Mesendoderm (in vitro differentiated cells): ENCODE data around the gene TSC2.

Source experiments
- DNase-seq: peaks from one replicate; pipeline ENCODE4 v3.0.0; 2013
- H2AK5ac ChIP-seq: 2 replicates; pipeline ENCODE4 v1.6.1; 2013; ENCODE audit warnings: low read length, inconsistent platforms
- H2BK120ac ChIP-seq: 2 replicates; pipeline ENCODE4 v1.6.1; 2013; ENCODE audit warnings: low read depth, mild to moderate bottlenecking, low read length, moderate library complexity, mixed read lengths
- H2BK15ac ChIP-seq: replicated peaks from 2 replicates; pipeline ENCODE4 v1.6.1; 2013; ENCODE audit warnings: low read depth, mild to moderate bottlenecking, moderate library complexity
- H2BK5ac ChIP-seq: 2 replicates; pipeline ENCODE4 v1.6.1; 2013; ENCODE audit warnings: low read length, inconsistent platforms
- H3K18ac ChIP-seq: 2 replicates; pipeline ENCODE4 v1.6.1; 2013; ENCODE audit warnings: mild to moderate bottlenecking, low read length, mixed read lengths
- H3K23ac ChIP-seq: one replicate; pipeline ENCODE4 v1.6.1; 2013; ENCODE audit warnings: low read length
- H3K27ac ChIP-seq: 2 replicates; pipeline ENCODE4 v1.5.1; 2013; ENCODE audit warnings: low read depth, mild to moderate bottlenecking, inconsistent platforms, low read length, moderate library complexity
- H3K27me3 ChIP-seq: 2 replicates; pipeline ENCODE4 v1.6.1; 2013; ENCODE audit warnings: low read length, control low read depth, mild to moderate bottlenecking, inconsistent platforms; ENCODE audit not compliant: insufficient read depth, poor library complexity
- H3K36me3 ChIP-seq: 2 replicates; pipeline ENCODE4 v1.6.1; 2013; ENCODE audit warnings: low read length, inconsistent platforms; ENCODE audit not compliant: control insufficient read depth, insufficient read depth
- H3K4ac ChIP-seq: one replicate; pipeline ENCODE4 v1.6.1; 2013; ENCODE audit warnings: low read depth, mild to moderate bottlenecking, low read length, moderate library complexity
- H3K4me1 ChIP-seq: 2 replicates; pipeline ENCODE4 v1.6.1; 2013; ENCODE audit warnings: low read depth, low read length, inconsistent platforms; ENCODE audit not compliant: control insufficient read depth
- H3K4me2 ChIP-seq: 2 replicates; pipeline ENCODE4 v1.6.1; 2013; ENCODE audit warnings: low read length
- H3K4me3 ChIP-seq: 2 replicates; pipeline ENCODE4 v1.5.1; 2013; ENCODE audit warnings: mild to moderate bottlenecking, low read length
- H3K56ac ChIP-seq: one replicate; pipeline ENCODE4 v1.6.1; 2013; ENCODE audit warnings: low read length
- H3K79me1 ChIP-seq: 2 replicates; pipeline ENCODE4 v1.6.1; 2013; ENCODE audit warnings: low read length, inconsistent platforms
- H3K79me2 ChIP-seq: 2 replicates; pipeline ENCODE4 v1.6.1; 2013; ENCODE audit warnings: mild to moderate bottlenecking, low read length; ENCODE audit not compliant: control insufficient read depth, insufficient read depth
- H3K9ac ChIP-seq: 2 replicates; pipeline ENCODE4 v1.6.1; 2013; ENCODE audit warnings: low read length, inconsistent platforms
- H4K5ac ChIP-seq: one replicate; pipeline ENCODE4 v1.6.1; 2013; ENCODE audit warnings: low read length
- H4K8ac ChIP-seq: one replicate; pipeline ENCODE4 v1.6.1; 2013; ENCODE audit warnings: low read depth, mild to moderate bottlenecking, control low read depth, low read length, moderate library complexity
- WGBS: extraction: QIAGEN DNeasy Blood & Tissue Kit; methylation state at CpG from one replicate; pipeline ENCODE4 v1.1.7; 2013; ENCODE audit warnings: low lambda C conversion rate, missing lambda C conversion rate; ENCODE audit not compliant: insufficient coverage; ENCODE audit errors: extremely low coverage; 5-methylcytosine and 5-hydroxymethylcytosine counted together

The TSC2 gene

GRCh38 chr16:2053211-2053610 is 5.4 kb downstream of the TSC2 start:
- no peak overlapping the region for H3K18ac ChIP-seq
- no peak overlapping the region for H2BK15ac ChIP-seq
- peaks cover 4% of the 10 kb centered on the region for H3K79me1 ChIP-seq
- no peak overlapping the region for H3K27ac ChIP-seq
- no peak overlapping the region for H4K8ac ChIP-seq
- H3K79me2 ChIP-seq, result peaks cover 2% of the 10 kb centered on the region
- no peak overlapping the region for H3K4me2 ChIP-seq
- H3K36me3 ChIP-seq, result peaks cover 4% of the 10 kb centered on the region
- H4K5ac ChIP-seq, result no peak overlapping the region
- H3K56ac ChIP-seq, result no peak overlapping the region
- WGBS, result no CpG with 5 or more reads among the region's 21 CpGs
- H3K9ac ChIP-seq, result no peak overlapping the region
- no peaks in the 10 kb centered on the region for H3K4me1 ChIP-seq
- no peak overlapping the region for H3K4ac ChIP-seq
- H2BK120ac ChIP-seq, result no peak overlapping the region
- no peak overlapping the region for H2AK5ac ChIP-seq
- H3K27me3 ChIP-seq, result no peaks in the 10 kb centered on the region
- no peak overlapping the region for H2BK5ac ChIP-seq
- no peak overlapping the region for H3K4me3 ChIP-seq
- no peak for DNase-seq
- H3K23ac ChIP-seq, result no peak overlapping the region

- H3K9ac ChIP-seq, result no peak overlapping the region
- H3K4ac ChIP-seq, result no peak overlapping the region
- no peak for DNase-seq
- peaks cover 4% of the 10 kb centered on the region for H3K36me3 ChIP-seq
- no peaks in the 10 kb centered on the region for H3K79me1 ChIP-seq
- no peak overlapping the region for H2BK15ac ChIP-seq
- H3K4me2 ChIP-seq, result no peak overlapping the region
- H4K8ac ChIP-seq, result no peak overlapping the region
- H4K5ac ChIP-seq, result no peak overlapping the region
- no peak overlapping the region for H2AK5ac ChIP-seq
- no peaks in the 10 kb centered on the region for H3K27me3 ChIP-seq
- no peak overlapping the region for H3K27ac ChIP-seq
- H3K4me1 ChIP-seq, result no peaks in the 10 kb centered on the region
- H3K18ac ChIP-seq, result no peak overlapping the region
- H2BK5ac ChIP-seq, result no peak overlapping the region
- no peak overlapping the region for H3K56ac ChIP-seq
- WGBS, result no CpG with 5 or more reads among the region's 17 CpGs
- H3K79me2 ChIP-seq, result no peaks in the 10 kb centered on the region
- no peak overlapping the region for H2BK120ac ChIP-seq
- no peak overlapping the region for H3K4me3 ChIP-seq
- no peak overlapping the region for H3K23ac ChIP-seq
Measured at GRCh38 chr16:2053897-2054296, 6.1 kb downstream of the TSC2 start.

- H3K79me2 ChIP-seq, result no peaks in the 10 kb centered on the region
- H3K18ac ChIP-seq, result no peak overlapping the region
- H2AK5ac ChIP-seq, result no peak overlapping the region
- H3K23ac ChIP-seq, result no peak overlapping the region
- no peak overlapping the region for H2BK120ac ChIP-seq
- no CpG with 5 or more reads among the region's 29 CpGs for WGBS
- H4K5ac ChIP-seq, result no peak overlapping the region
- no peak overlapping the region for H4K8ac ChIP-seq
- H3K27me3 ChIP-seq, result no peaks in the 10 kb centered on the region
- H3K56ac ChIP-seq, result no peak overlapping the region
- H3K4me1 ChIP-seq, result no peaks in the 10 kb centered on the region
- no peak overlapping the region for H3K27ac ChIP-seq
- H3K4me3 ChIP-seq, result no peak overlapping the region
- peaks cover 4% of the 10 kb centered on the region for H3K36me3 ChIP-seq
- H2BK15ac ChIP-seq, result no peak overlapping the region
- no peak overlapping the region for H3K9ac ChIP-seq
- H3K4me2 ChIP-seq, result no peak overlapping the region
- H3K4ac ChIP-seq, result no peak overlapping the region
- H3K79me1 ChIP-seq, result no peaks in the 10 kb centered on the region
- DNase-seq, result no peak
- no peak overlapping the region for H2BK5ac ChIP-seq
Measured at GRCh38 chr16:2054543-2055245, 6.9 kb downstream of the TSC2 start.

- Histone ChIP-seq H3K4me1 (no peaks in the 10 kb centered on the region), H3K79me1 (no peaks in the 10 kb centered on the region), H3K27me3 (no peaks in the 10 kb centered on the region), H3K56ac (no peak overlapping the region), H4K8ac (no peak overlapping the region), H3K4me3 (no peak overlapping the region), H3K9ac (no peak overlapping the region), H3K4me2 (no peak overlapping the region), H2BK5ac (no peak overlapping the region), H3K27ac (no peak overlapping the region), H3K4ac (no peak overlapping the region), H2AK5ac (no peak overlapping the region), H3K36me3 (peaks cover 4% of the 10 kb centered on the region), H2BK15ac (no peak overlapping the region), H2BK120ac (no peak overlapping the region), H3K23ac (no peak overlapping the region), H3K79me2 (no peaks in the 10 kb centered on the region), H4K5ac (no peak overlapping the region), H3K18ac (no peak overlapping the region)
- WGBS, result no CpG with 5 or more reads among the region's 15 CpGs
- peak; percentile 29 for DNase-seq
Measured at GRCh38 chr16:2056077-2056476, 8.3 kb downstream of the TSC2 start.

- no peak overlapping the region for H2BK5ac ChIP-seq
- no peak overlapping the region for H2AK5ac ChIP-seq
- no peak overlapping the region for H3K9ac ChIP-seq
- no peak overlapping the region for H3K56ac ChIP-seq
- no CpG with 5 or more reads among the region's 19 CpGs for WGBS
- H2BK120ac ChIP-seq, result no peak overlapping the region
- no peaks in the 10 kb centered on the region for H3K4me1 ChIP-seq
- H3K4me2 ChIP-seq, result no peak overlapping the region
- H3K27me3 ChIP-seq, result no peaks in the 10 kb centered on the region
- H3K27ac ChIP-seq, result no peak overlapping the region
- H3K4me3 ChIP-seq, result no peak overlapping the region
- H4K8ac ChIP-seq, result no peak overlapping the region
- no peaks in the 10 kb centered on the region for H3K79me2 ChIP-seq
- no peak overlapping the region for H2BK15ac ChIP-seq
- peaks cover 4% of the 10 kb centered on the region for H3K36me3 ChIP-seq
- DNase-seq, result peak; percentile 38
- no peak overlapping the region for H3K4ac ChIP-seq
- no peak overlapping the region for H3K23ac ChIP-seq
- H3K18ac ChIP-seq, result no peak overlapping the region
- H4K5ac ChIP-seq, result no peak overlapping the region
- H3K79me1 ChIP-seq, result no peaks in the 10 kb centered on the region
Measured at GRCh38 chr16:2056681-2057407, 9.1 kb downstream of the TSC2 start.
